HepG2 (cell line): ENCODE data around the gene RPEL1. TPM values are rescaled to one million over a fixed set of nuclear protein-coding genes. Genes with fewer than 3 reads are reported as not detected.

Experiments used
- ADNP ChIP-seq: sonication (generic); formaldehyde crosslinking; IDR thresholded peaks from 2 replicates; pipeline ENCODE4 v1.4.0; 2020; ENCODE audit warnings: missing genetic modification reagents
- FOXA1 ChIP-seq, 2 experiments: fragments of 450-650 bp in 1 of 2; sonication (generic) in 1 of 2; formaldehyde crosslinking in 1 of 2; IDR thresholded peaks; 2 replicates each; pipeline versions ENCODE4 v1.4.0 to v1.6.1; 2016 to 2020; ENCODE audit warnings: missing genetic modification reagents in 1 of 2
- HDAC1 ChIP-seq: sonication (generic); formaldehyde crosslinking; IDR thresholded peaks from 2 replicates; pipeline ENCODE4 v1.5.1; 2020; ENCODE audit warnings: mild to moderate bottlenecking, missing genetic modification reagents
- HIVEP1 ChIP-seq: sonication (generic); formaldehyde crosslinking; IDR thresholded peaks from 2 replicates; pipeline ENCODE4 v1.4.0; 2020; ENCODE audit warnings: mild to moderate bottlenecking, missing genetic modification reagents
- ISL2 ChIP-seq: sonication (generic); formaldehyde crosslinking; IDR thresholded peaks from 2 replicates; pipeline ENCODE4 v1.5.0; 2020; ENCODE audit warnings: missing genetic modification reagents
- JUND ChIP-seq: sonication (generic); formaldehyde crosslinking; IDR thresholded peaks from 2 replicates; pipeline ENCODE4 v1.8.0; 2022; ENCODE audit warnings: mild to moderate bottlenecking, missing genetic modification reagents
- KAT2B ChIP-seq: fragments of 150-350 bp; IDR thresholded peaks from 2 replicates; pipeline ENCODE4 v1.6.1; 2014; ENCODE audit warnings: low read depth, low read length, borderline replicate concordance
- MED13 ChIP-seq: sonication (generic); formaldehyde crosslinking; IDR thresholded peaks from 2 replicates; pipeline ENCODE4 v1.5.0; 2020; ENCODE audit warnings: missing genetic modification reagents
- MTF1 ChIP-seq: sonication (generic); formaldehyde crosslinking; IDR thresholded peaks from 2 replicates; pipeline ENCODE4 v1.5.0; 2020; ENCODE audit warnings: missing genetic modification reagents
- MXI1 ChIP-seq: IDR thresholded peaks from 3 replicates; pipeline ENCODE4 v1.6.1; 2012; ENCODE audit warnings: low read depth, low read length, inconsistent platforms, borderline replicate concordance
- NCOA2 ChIP-seq: sonication (generic); formaldehyde crosslinking; IDR thresholded peaks from 2 replicates; pipeline ENCODE4 v1.8.0; 2022; ENCODE audit warnings: inconsistent platforms
- NCOA5 ChIP-seq: sonication (generic); formaldehyde crosslinking; IDR thresholded peaks from 2 replicates; pipeline ENCODE4 v1.4.0; 2020; ENCODE audit warnings: missing genetic modification reagents
- PITX1 ChIP-seq: sonication (generic); formaldehyde crosslinking; IDR thresholded peaks from 2 replicates; pipeline ENCODE4 v1.5.1; 2020; ENCODE audit warnings: mild to moderate bottlenecking, missing genetic modification reagents
- SKI ChIP-seq: fragments of 450-650 bp; IDR thresholded peaks from one replicate; pipeline ENCODE4 v1.6.1; 2018; ENCODE audit warnings: mild to moderate bottlenecking; ENCODE audit not compliant: partially characterized antibody
- SRSF1 ChIP-seq: fragments of 200-400 bp; formaldehyde crosslinking; optimal IDR thresholded peaks from 2 replicates; pipeline ENCODE3; 2017; ENCODE audit warnings: mild to moderate bottlenecking, low read depth, low read length, moderate library complexity
- YY1 ChIP-seq: IDR thresholded peaks from 2 replicates; pipeline ENCODE4 v1.6.1; 2011; ENCODE audit warnings: low read length, low read depth, moderate library complexity, mild to moderate bottlenecking; ENCODE audit not compliant: insufficient read depth, insufficient replicate concordance
- ZFY ChIP-seq: sonication (generic); formaldehyde crosslinking; IDR thresholded peaks from 2 replicates; pipeline ENCODE4 v1.4.0; 2020; ENCODE audit warnings: missing genetic modification reagents
- ZNF235 ChIP-seq: sonication (generic); formaldehyde crosslinking; IDR thresholded peaks from 2 replicates; pipeline ENCODE4 v1.8.1; 2023; ENCODE audit warnings: mild to moderate bottlenecking, missing genetic modification reagents, borderline replicate concordance
- ZNF317 ChIP-seq: sonication (generic); formaldehyde crosslinking; IDR thresholded peaks from 2 replicates; pipeline ENCODE4 v1.5.0; 2020; ENCODE audit warnings: mild to moderate bottlenecking, missing genetic modification reagents
- ZNF350 ChIP-seq: sonication (generic); formaldehyde crosslinking; IDR thresholded peaks from 2 replicates; pipeline ENCODE4 v1.4.0; 2020; ENCODE audit warnings: mild to moderate bottlenecking, low read depth, missing genetic modification reagents, borderline replicate concordance
- ZNF737 ChIP-seq: sonication (generic); formaldehyde crosslinking; IDR thresholded peaks from 2 replicates; pipeline ENCODE4 v1.5.0; 2020; ENCODE audit warnings: missing genetic modification reagents, mild to moderate bottlenecking, borderline replicate concordance
- ZNF883 ChIP-seq: sonication (generic); formaldehyde crosslinking; IDR thresholded peaks from 2 replicates; pipeline ENCODE4 v1.5.1; 2020; ENCODE audit warnings: mild to moderate bottlenecking, missing genetic modification reagents; ENCODE audit errors: not compliant biosample characterization
- polyA plus RNA-seq, 8 experiments: library from polyadenylated mRNA; depleted of rRNA in 3 of 8; stranded (reverse) in 7 of 8; unstranded in 1 of 8; fragments of >200 nt; fragmentation: Illumina TruSeq in 4 of 8; extraction: Trizol in 4 of 8; gene quantifications; 2 replicates each; pipeline versions ENCODE4 v1.2.1 to v1.2.3, GENCODE V29; 2011 to 2016; ENCODE audit warnings: low read depth in 4 of 8, missing spikeins in 1 of 8, mixed read lengths in 1 of 8; ENCODE audit not compliant: insufficient read depth in 1 of 8
- total RNA-seq, 5 experiments: library from RNA; depleted of rRNA; stranded (reverse); fragments of >200 nt; fragmentation: Illumina TruSeq; extraction: Trizol; gene quantifications; 2 replicates each; pipeline ENCODE4 v1.2.3, GENCODE V29; 2016; ENCODE audit warnings: low read depth in 1 of 5
- TF ChIP-seq, protein P1 (sequence below): sonication (generic); formaldehyde crosslinking; IDR thresholded peaks from 2 replicates; pipeline ENCODE4 v1.5.0; 2020; ENCODE audit warnings: mild to moderate bottlenecking, missing genetic modification reagents
- TF ChIP-seq, protein P2 (sequence below): sonication (generic); formaldehyde crosslinking; IDR thresholded peaks from 2 replicates; pipeline ENCODE4 v1.8.0; 2022; ENCODE audit warnings: mild to moderate bottlenecking, missing genetic modification reagents, borderline replicate concordance
- TF ChIP-seq, protein P3 (sequence below): sonication (generic); formaldehyde crosslinking; IDR thresholded peaks from 2 replicates; pipeline ENCODE4 v1.8.1; 2023; ENCODE audit warnings: missing genetic modification reagents, mild to moderate bottlenecking, borderline replicate concordance
- TF ChIP-seq, protein P4 (sequence below): IDR thresholded peaks from 2 replicates; pipeline ENCODE4 v1.6.1; 2018; ENCODE audit warnings: missing genetic modification reagents, mild to moderate bottlenecking, missing compliant biosample characterization

The RPEL1 gene
- total and polyA plus RNA-seq, 2 of the 13 experiments (the other 11 are each of a cell fraction or from before 2014, with no cell fraction given), result 0.04 to 0.07 TPM

DNA sequence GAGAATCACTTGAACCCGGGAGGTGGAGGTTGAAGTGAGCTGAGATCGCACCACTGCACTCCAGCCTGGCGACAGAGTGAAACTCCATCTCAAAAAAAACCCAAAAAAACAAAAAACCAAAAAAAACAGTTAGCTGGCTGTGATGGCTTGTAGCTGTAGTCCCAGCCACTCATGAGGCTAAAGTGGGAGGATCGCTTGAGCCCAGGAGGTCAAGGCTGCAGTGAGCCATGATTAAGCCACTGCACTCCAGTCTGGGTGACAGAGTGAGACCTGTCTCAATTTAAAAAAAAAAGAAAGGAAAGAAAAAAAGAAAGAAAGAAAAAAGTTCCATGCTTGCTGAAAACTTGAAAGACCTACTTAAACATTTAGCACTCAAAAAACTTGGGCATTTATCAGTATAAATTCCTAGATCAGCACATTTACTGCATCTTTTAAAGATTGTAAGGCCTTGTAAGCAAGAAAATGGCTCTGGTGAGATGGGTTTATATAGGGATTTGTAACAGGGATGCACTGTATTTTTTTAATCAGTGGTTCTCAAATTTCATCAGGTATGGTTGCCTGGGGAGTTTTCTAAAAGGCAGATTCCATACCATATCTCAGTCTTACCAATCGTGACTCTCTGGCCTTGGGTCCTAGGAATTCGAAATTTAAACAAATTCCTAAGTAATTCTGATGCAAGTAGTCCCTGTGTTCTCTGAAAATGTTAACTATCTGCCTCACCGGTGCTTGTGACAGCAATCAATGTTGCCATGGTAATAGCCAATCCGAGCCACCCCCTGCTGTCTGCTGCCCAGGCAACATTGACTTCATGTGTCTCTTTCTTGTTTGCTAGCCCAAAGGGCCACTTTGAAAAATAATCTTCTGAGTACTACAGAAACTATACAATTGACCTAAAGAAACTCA is 41.1 kb upstream of the RPEL1 start (continued):
- TF ChIP-seq, protein P1, sequence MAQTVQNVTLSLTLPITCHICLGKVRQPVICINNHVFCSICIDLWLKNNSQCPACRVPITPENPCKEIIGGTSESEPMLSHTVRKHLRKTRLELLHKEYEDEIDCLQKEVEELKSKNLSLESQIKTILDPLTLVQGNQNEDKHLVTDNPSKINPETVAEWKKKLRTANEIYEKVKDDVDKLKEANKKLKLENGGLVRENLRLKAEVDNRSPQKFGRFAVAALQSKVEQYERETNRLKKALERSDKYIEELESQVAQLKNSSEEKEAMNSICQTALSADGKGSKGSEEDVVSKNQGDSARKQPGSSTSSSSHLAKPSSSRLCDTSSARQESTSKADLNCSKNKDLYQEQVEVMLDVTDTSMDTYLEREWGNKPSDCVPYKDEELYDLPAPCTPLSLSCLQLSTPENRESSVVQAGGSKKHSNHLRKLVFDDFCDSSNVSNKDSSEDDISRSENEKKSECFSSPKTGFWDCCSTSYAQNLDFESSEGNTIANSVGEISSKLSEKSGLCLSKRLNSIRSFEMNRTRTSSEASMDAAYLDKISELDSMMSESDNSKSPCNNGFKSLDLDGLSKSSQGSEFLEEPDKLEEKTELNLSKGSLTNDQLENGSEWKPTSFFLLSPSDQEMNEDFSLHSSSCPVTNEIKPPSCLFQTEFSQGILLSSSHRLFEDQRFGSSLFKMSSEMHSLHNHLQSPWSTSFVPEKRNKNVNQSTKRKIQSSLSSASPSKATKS (CRISPR knock-in tag), result no peak
- TF ChIP-seq NCOA2 (CRISPR knock-in tag) (peak; percentile 46; the same call in 1 of the 2 replicates), ZNF235 (CRISPR knock-in tag) (no peak), HIVEP1 (no peak), SRSF1 (no peak), YY1 (no peak), HDAC1 (CRISPR knock-in tag) (peak; percentile 25; the same call in 1 of the 2 replicates), ADNP (CRISPR knock-in tag) (no peak), NCOA5 (CRISPR knock-in tag) (no peak), ZNF737 (CRISPR knock-in tag) (no peak), KAT2B (peak; percentile 75), ZNF317 (no peak), PITX1 (peak; percentile 18; the same call in 1 of the 2 replicates), ZNF350 (CRISPR knock-in tag) (no peak), MXI1 (peak; percentile 68; the same call in 1 of the 3 replicates), MTF1 (no peak), ISL2 (no peak), FOXA1 (IDR thresholded peaks at IDR 0.05) (no peak), FOXA1 (CRISPR knock-in tag; IDR thresholded peaks at IDR 0.05) (0 out of 2 replicates have a peak, but pooled peaks have one; percentile 14), MED13 (CRISPR knock-in tag) (no peak), ZFY (CRISPR knock-in tag) (no peak), ZNF883 (CRISPR knock-in tag) (no peak), JUND (no peak), SKI (peak; percentile 91)
- TF ChIP-seq, protein P2, sequence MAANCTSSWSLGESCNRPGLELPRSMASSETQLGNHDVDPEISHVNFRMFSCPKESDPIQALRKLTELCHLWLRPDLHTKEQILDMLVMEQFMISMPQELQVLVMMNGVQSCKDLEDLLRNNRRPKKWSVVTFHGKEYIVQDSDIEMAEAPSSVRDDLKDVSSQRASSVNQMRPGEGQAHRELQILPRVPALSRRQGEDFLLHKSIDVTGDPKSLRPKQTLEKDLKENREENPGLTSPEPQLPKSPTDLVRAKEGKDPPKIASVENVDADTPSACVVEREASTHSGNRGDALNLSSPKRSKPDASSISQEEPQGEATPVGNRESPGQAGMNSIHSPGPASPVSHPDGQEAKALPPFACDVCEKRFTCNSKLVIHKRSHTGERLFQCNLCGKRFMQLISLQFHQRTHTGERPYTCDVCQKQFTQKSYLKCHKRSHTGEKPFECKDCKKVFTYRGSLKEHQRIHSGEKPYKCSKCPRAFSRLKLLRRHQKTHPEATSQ (CRISPR knock-in tag), result no peak
- TF ChIP-seq, protein P3, sequence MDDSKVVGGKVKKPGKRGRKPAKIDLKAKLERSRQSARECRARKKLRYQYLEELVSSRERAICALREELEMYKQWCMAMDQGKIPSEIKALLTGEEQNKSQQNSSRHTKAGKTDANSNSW (CRISPR knock-in tag), result no peak
- TF ChIP-seq, protein P4, sequence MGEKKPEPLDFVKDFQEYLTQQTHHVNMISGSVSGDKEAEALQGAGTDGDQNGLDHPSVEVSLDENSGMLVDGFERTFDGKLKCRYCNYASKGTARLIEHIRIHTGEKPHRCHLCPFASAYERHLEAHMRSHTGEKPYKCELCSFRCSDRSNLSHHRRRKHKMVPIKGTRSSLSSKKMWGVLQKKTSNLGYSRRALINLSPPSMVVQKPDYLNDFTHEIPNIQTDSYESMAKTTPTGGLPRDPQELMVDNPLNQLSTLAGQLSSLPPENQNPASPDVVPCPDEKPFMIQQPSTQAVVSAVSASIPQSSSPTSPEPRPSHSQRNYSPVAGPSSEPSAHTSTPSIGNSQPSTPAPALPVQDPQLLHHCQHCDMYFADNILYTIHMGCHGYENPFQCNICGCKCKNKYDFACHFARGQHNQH, result peak; percentile 40; the same call in 1 of the 2 replicates
